GM19324 (cell line): ENCODE results near the gene ZCRB1.
A peak's percentile ranks its signal among the peaks of the same experiment; 100 is the strongest.
"Not testable (repeated sequence)": the region's sequence is repeated elsewhere in the genome, so short reads cannot be mapped to it uniquely, and the experiment has no call there.

Experiments
- ATAC-seq: cut with Tn5 transposase; IDR thresholded peaks from one replicate; pipeline ENCODE4 v1.9.1; 2021; ENCODE audit warnings: mild to moderate bottlenecking, moderate library complexity; ENCODE audit not compliant: unreplicated experiment, low FRiP score

Gene ZCRB1

GRCh38 chr12:42325653-42326474 is at the start of gene ZCRB1, which contains the start of gene PPHLN1:
ZCRB1 (minus strand) TSS chr12:42326094; CDS start chr12:42324102, 1,992 bp downstream.
PPHLN1 (plus strand) TSS chr12:42326167; CDS start chr12:42335903, 9,736 bp downstream.
- peak; percentile 94 for ATAC-seq

- ATAC-seq, result peak; percentile 10
Observed at GRCh38 chr12:42373669-42374068, 47.8 kb upstream of the ZCRB1 start.

GRCh38 chr12:42372154-42372791 is 46.4 kb upstream of the ZCRB1 start:
- ATAC-seq, result peak; percentile 70

- no peak for ATAC-seq
Observed at GRCh38 chr12:42370013-42370412, 44.1 kb upstream of the ZCRB1 start.

- no peak for ATAC-seq
Observed at GRCh38 chr12:42365486-42365885, 39.6 kb upstream of the ZCRB1 start.

- no peak for ATAC-seq
Observed at GRCh38 chr12:42364692-42365091, 38.8 kb upstream of the ZCRB1 start.

GRCh38 chr12:42362647-42363260 is 36.9 kb upstream of the ZCRB1 start:
- ATAC-seq, result no peak

- ATAC-seq, result no peak
Observed at GRCh38 chr12:42361909-42362646, 36.2 kb upstream of the ZCRB1 start.

- ATAC-seq, result peak; percentile 55
Observed at GRCh38 chr12:42360747-42361403, 35.0 kb upstream of the ZCRB1 start.

GRCh38 chr12:42356344-42356743 is 30.4 kb upstream of the ZCRB1 start:
- no peak for ATAC-seq

- ATAC-seq, result not testable (repeated sequence)
Observed at GRCh38 chr12:42350021-42350407, 24.1 kb upstream of the ZCRB1 start.

- not testable (repeated sequence) for ATAC-seq
Observed at GRCh38 chr12:42349119-42350020, 23.5 kb upstream of the ZCRB1 start.

- no peak for ATAC-seq
Observed at GRCh38 chr12:42346403-42347002, 20.6 kb upstream of the ZCRB1 start.

GRCh38 chr12:42343721-42344120 is 17.8 kb upstream of the ZCRB1 start:
- no peak for ATAC-seq

- no peak for ATAC-seq
Observed at GRCh38 chr12:42342028-42342427, 16.1 kb upstream of the ZCRB1 start.

GRCh38 chr12:42338280-42338679 is 12.4 kb upstream of the ZCRB1 start:
- no peak for ATAC-seq

- ATAC-seq, result no peak
Observed at GRCh38 chr12:42336286-42336685, 10.4 kb upstream of the ZCRB1 start.
